ENCODE measurements around the gene TNRC6C.

TNRC6C gene

GRCh38 chr17:77957235-77957856, 1.2 kb upstream of the TNRC6C start:
- H3K23ac ChIP-seq (ENCODE audit: low read depth, low read length, poor library complexity): peak overlapping the region; percentile 100
- peaks cover 0 to 3% of the 10 kb centered on the region in 2 donors for H3K9me3 ChIP-seq (replicated peaks in 1 of 2; ENCODE audit: control insufficient read depth in 2 of 2, insufficient read depth in 1 of 2, low read depth in 1 of 2, low read length in 2 of 2)
- no peak overlapping the region for H2BK120ac ChIP-seq (ENCODE audit: low read depth, low read length)
- DNase-seq (ENCODE audit: low spot score): no peak
- H3K27ac ChIP-seq (replicated peaks; ENCODE audit: low read length): no peak overlapping the region
- H3K79me1 ChIP-seq (ENCODE audit: low read depth, low read length): peaks cover 2% of the 10 kb centered on the region
- no peak overlapping the region for H2BK12ac ChIP-seq (ENCODE audit: low read length)
- peak overlapping the region; percentile 57 for H3K14ac ChIP-seq (ENCODE audit: low read length)
- H3K4me2 ChIP-seq (ENCODE audit: insufficient read depth, low read length, poor library complexity, severe bottlenecking): peak overlapping the region; percentile 98
- H3K9ac ChIP-seq (ENCODE audit: low read depth, low read length, poor library complexity): peak overlapping the region; percentile 95
- H3K4me3 ChIP-seq (ENCODE audit: low read length in 2 of 2): peak overlapping the region; percentile 60 to 94
- H2BK5ac ChIP-seq (ENCODE audit: low read length): peak overlapping the region; percentile 73
- H2BK15ac ChIP-seq (ENCODE audit: low read length): peak overlapping the region; percentile 14
- WGBS, 2 donors (ENCODE audit: extremely low coverage in 2 of 2, insufficient read length in 2 of 2, insufficient replicate concordance in 1 of 2): no CpG with 5 or more reads among the region's 24 CpGs
- peak overlapping the region; percentile 100 for H3K18ac ChIP-seq (ENCODE audit: low read length)
- H2AFZ ChIP-seq (ENCODE audit: low read length): peak overlapping the region; percentile 93
- H4K91ac ChIP-seq (ENCODE audit: low read depth, low read length, poor library complexity): no peak overlapping the region
- peaks cover 4 to 47% (median 14%) of the 10 kb centered on the region in 3 experiments for H3K27me3 ChIP-seq (ENCODE audit: control insufficient read depth in 3 of 3, insufficient read depth in 3 of 3, low read depth in 1 of 3, low read length in 3 of 3)
- peaks cover 6 to 9% of the 10 kb centered on the region in 2 donors for H3K4me1 ChIP-seq (ENCODE audit: control insufficient read depth in 2 of 2, insufficient read depth in 1 of 2, low read depth in 1 of 2, low read length in 2 of 2)
- no peak overlapping the region for H2AK5ac ChIP-seq (ENCODE audit: low read depth, low read length)
- no peak overlapping the region for H3K4ac ChIP-seq (ENCODE audit: low read length)
- H3K36me3 ChIP-seq (replicated peaks in 1 of 2; ENCODE audit: control insufficient read depth in 2 of 2, insufficient read depth in 2 of 2, low read length in 2 of 2): no peaks in the 10 kb centered on the region
- no peak overlapping the region for H4K8ac ChIP-seq (ENCODE audit: low read depth, low read length)

- H3K27me3 ChIP-seq (ENCODE audit: control insufficient read depth in 3 of 3, insufficient read depth in 3 of 3, low read depth in 1 of 3, low read length in 3 of 3): peaks cover 4 to 36% (median 14%) of the 10 kb centered on the region in 3 experiments
- no peak overlapping the region for H2BK120ac ChIP-seq (ENCODE audit: low read depth, low read length)
- H2BK12ac ChIP-seq (ENCODE audit: low read length): no peak overlapping the region
- no peak overlapping the region for H4K91ac ChIP-seq (ENCODE audit: low read depth, low read length, poor library complexity)
- WGBS, 2 donors (ENCODE audit: extremely low coverage in 2 of 2, insufficient read length in 2 of 2, insufficient replicate concordance in 1 of 2): no CpG with 5 or more reads among the region's 79 CpGs
- peak overlapping the region; percentile 51 for H2AFZ ChIP-seq (ENCODE audit: low read length)
- peak overlapping the region; percentile 54 for H3K18ac ChIP-seq (ENCODE audit: low read length)
- peak overlapping the region; percentile 93 for H3K4me2 ChIP-seq (ENCODE audit: insufficient read depth, low read length, poor library complexity, severe bottlenecking)
- H3K4me1 ChIP-seq (ENCODE audit: control insufficient read depth in 2 of 2, insufficient read depth in 1 of 2, low read depth in 1 of 2, low read length in 2 of 2): peaks cover 9 to 12% of the 10 kb centered on the region in 2 donors
- peak overlapping the region; percentile 60 to 88 for H3K4me3 ChIP-seq (ENCODE audit: low read length in 2 of 2)
- H4K8ac ChIP-seq (ENCODE audit: low read depth, low read length): no peak overlapping the region
- no peak overlapping the region for H2AK5ac ChIP-seq (ENCODE audit: low read depth, low read length)
- H3K14ac ChIP-seq (ENCODE audit: low read length): no peak overlapping the region
- H3K36me3 ChIP-seq (replicated peaks in 1 of 2; ENCODE audit: control insufficient read depth in 2 of 2, insufficient read depth in 2 of 2, low read length in 2 of 2): no peaks in the 10 kb centered on the region
- H2BK15ac ChIP-seq (ENCODE audit: low read length): no peak overlapping the region
- no peak overlapping the region for H3K4ac ChIP-seq (ENCODE audit: low read length)
- no peak for DNase-seq (ENCODE audit: low spot score)
- H3K27ac ChIP-seq (replicated peaks; ENCODE audit: low read length): no peak overlapping the region
- H3K9me3 ChIP-seq (replicated peaks in 1 of 2; ENCODE audit: control insufficient read depth in 2 of 2, insufficient read depth in 1 of 2, low read depth in 1 of 2, low read length in 2 of 2): peaks cover 0 to 3% of the 10 kb centered on the region in 2 donors
- no peak overlapping the region for H2BK5ac ChIP-seq (ENCODE audit: low read length)
- peak overlapping the region; percentile 96 for H3K9ac ChIP-seq (ENCODE audit: low read depth, low read length, poor library complexity)
- peak overlapping the region; percentile 50 for H3K23ac ChIP-seq (ENCODE audit: low read depth, low read length, poor library complexity)
- peaks cover 2% of the 10 kb centered on the region for H3K79me1 ChIP-seq (ENCODE audit: low read depth, low read length)
Observed at GRCh38 chr17:77958716-77959125, 218 bp downstream of the TNRC6C start.

GRCh38 chr17:77959126-77959925, 823 bp downstream of the TNRC6C start:
- Histone ChIP-seq H2BK12ac (ENCODE audit: low read length) (no peak overlapping the region), H3K9ac (ENCODE audit: low read depth, low read length, poor library complexity) (peak overlapping the region; percentile 96), H2BK5ac (ENCODE audit: low read length) (no peak overlapping the region), H3K18ac (ENCODE audit: low read length) (peak overlapping the region; percentile 92), H4K91ac (ENCODE audit: low read depth, low read length, poor library complexity) (peak overlapping the region; percentile 15), H2AK5ac (ENCODE audit: low read depth, low read length) (peak overlapping the region; percentile 56), H3K9me3 (replicated peaks in 1 of 2; ENCODE audit: control insufficient read depth in 2 of 2, insufficient read depth in 1 of 2, low read depth in 1 of 2, low read length in 2 of 2) (peaks cover 0 to 3% of the 10 kb centered on the region in 2 donors), H3K4ac (ENCODE audit: low read length) (no peak overlapping the region), H3K27me3 (ENCODE audit: control insufficient read depth in 3 of 3, insufficient read depth in 3 of 3, low read depth in 1 of 3, low read length in 3 of 3) (peaks cover 4 to 33% (median 14%) of the 10 kb centered on the region in 3 experiments), H3K23ac (ENCODE audit: low read depth, low read length, poor library complexity) (no peak overlapping the region), H3K14ac (ENCODE audit: low read length) (peak overlapping the region; percentile 44), H2BK120ac (ENCODE audit: low read depth, low read length) (no peak overlapping the region), H3K4me3 (ENCODE audit: low read length in 2 of 2) (peak overlapping the region; percentile 60 to 88), H2BK15ac (ENCODE audit: low read length) (no peak overlapping the region), H4K8ac (ENCODE audit: low read depth, low read length) (no peak overlapping the region), H3K4me2 (ENCODE audit: insufficient read depth, low read length, poor library complexity, severe bottlenecking) (peak overlapping the region; percentile 93), H3K4me1 (ENCODE audit: control insufficient read depth in 2 of 2, insufficient read depth in 1 of 2, low read depth in 1 of 2, low read length in 2 of 2) (peaks cover 12 to 18% of the 10 kb centered on the region in 2 donors), H2AFZ (ENCODE audit: low read length) (peak overlapping the region; percentile 26), H3K27ac (replicated peaks; ENCODE audit: low read length) (peak overlapping the region; percentile 27), H3K36me3 (replicated peaks in 1 of 2; ENCODE audit: control insufficient read depth in 2 of 2, insufficient read depth in 2 of 2, low read length in 2 of 2) (no peaks in the 10 kb centered on the region), H3K79me1 (ENCODE audit: low read depth, low read length) (peaks cover 2% of the 10 kb centered on the region)
- no peak for DNase-seq (ENCODE audit: low spot score)
- no CpG with 5 or more reads among the region's 92 CpGs for WGBS, 2 donors (ENCODE audit: extremely low coverage in 2 of 2, insufficient read length in 2 of 2, insufficient replicate concordance in 1 of 2)

Data from neuronal stem cell (in vitro differentiated cells).